GM12891 (cell line): ENCODE measurements around the gene AKR7A3.

Experiments
- PAX5 ChIP-seq: IDR thresholded peaks from 2 replicates; pipeline ENCODE4 v1.6.1; 2011; ENCODE audit warnings: low read length, moderate library complexity, mild to moderate bottlenecking; ENCODE audit not compliant: insufficient read depth, severe bottlenecking
- POLR2A ChIP-seq: IDR thresholded peaks from 2 replicates; pipeline ENCODE4 v1.6.1; 2011; ENCODE audit warnings: low read depth, low read length, control low read depth
- POLR2AphosphoS5 ChIP-seq: IDR thresholded peaks from 2 replicates; pipeline ENCODE4 v1.6.1; 2011; ENCODE audit warnings: low read depth, low read length, control low read depth
- POU2F2 ChIP-seq: IDR thresholded peaks from 2 replicates; pipeline ENCODE4 v1.6.1; 2011; ENCODE audit warnings: low read depth, mild to moderate bottlenecking, control low read depth, low read length, moderate library complexity
- TAF1 ChIP-seq: IDR thresholded peaks from 2 replicates; pipeline ENCODE4 v1.6.1; 2011; ENCODE audit warnings: low read depth, low read length, control low read depth

GRCh38 chr1:19319196-19319595, 30.6 kb upstream of the AKR7A3 start:
- TF ChIP-seq POLR2A (no peak), POU2F2 (no peak), POLR2AphosphoS5 (no peak), TAF1 (no peak), PAX5 (no peak)
